CD4-positive, alpha-beta memory T cell (primary cell): ENCODE data around the gene ADAMTS12. TPM values are rescaled to one million over a fixed set of nuclear protein-coding genes. Genes with fewer than 3 reads are reported as not detected.

Source experiments
- CTCF ChIA-PET: fragments of 350-600 bp; sonication (Branson Sonifier 250); formaldehyde crosslinking; loops from one replicate; lab custom pipeline; 2021; ENCODE audit warnings: inconsistent platforms; ENCODE audit not compliant: partially characterized antibody; lab: Charles Lee
- POLR2A ChIA-PET: fragments of 350-600 bp; sonication (Branson Sonifier 250); formaldehyde crosslinking; loops from one replicate; lab custom pipeline; 2021; ENCODE audit not compliant: partially characterized antibody; lab: Charles Lee
- DNase-seq, 5 donors: peaks; one replicate each; pipeline versions ENCODE4 v3.0.0 to v3.0.0-alpha.2; 2020 to 2022; ENCODE audit warnings: mixed read lengths in 1 of 5
- H3K27ac ChIP-seq: one replicate; pipeline ENCODE4 v1.7.0; 2013; ENCODE audit warnings: low read depth, low read length
- H3K27me3 ChIP-seq: 2 replicates; pipeline ENCODE4 v1.7.0; 2013; ENCODE audit warnings: mild to moderate bottlenecking, low read length, moderate library complexity; ENCODE audit not compliant: insufficient read depth
- H3K36me3 ChIP-seq: 2 replicates; pipeline ENCODE4 v1.7.0; 2013; ENCODE audit warnings: mild to moderate bottlenecking, low read length, moderate library complexity; ENCODE audit not compliant: insufficient read depth
- H3K4me1 ChIP-seq: 2 replicates; pipeline ENCODE4 v1.7.0; 2013; ENCODE audit warnings: mild to moderate bottlenecking, low read length, moderate library complexity; ENCODE audit not compliant: insufficient read depth
- H3K4me3 ChIP-seq, 2 donors: one replicate each; pipeline ENCODE4 v1.7.0; 2013; ENCODE audit warnings: low read length in 2 of 2, mild to moderate bottlenecking in 1 of 2
- H3K9me3 ChIP-seq, 2 donors: one replicate each; pipeline ENCODE4 v1.7.0; 2013; ENCODE audit warnings: low read length in 2 of 2, control low read depth in 1 of 2; ENCODE audit not compliant: control insufficient read depth in 1 of 2
- H3K27ac Mint-ChIP-seq, 7 donors: one replicate each; pipeline ENCODE4 v1.8.0; 2020 to 2021; ENCODE audit warnings: mixed read lengths in 7 of 7, mild to moderate bottlenecking in 6 of 7, inconsistent platforms in 3 of 7, moderate library complexity in 3 of 7
- H3K27me3 Mint-ChIP-seq, 2 donors: one replicate each; pipeline ENCODE4 v1.8.0; 2020 to 2021; ENCODE audit warnings: mixed read lengths in 2 of 2
- H3K36me3 Mint-ChIP-seq, 2 donors: one replicate each; pipeline ENCODE4 v1.8.0; 2020 to 2021; ENCODE audit warnings: mixed read lengths in 2 of 2, inconsistent platforms in 1 of 2, mild to moderate bottlenecking in 1 of 2
- H3K4me1 Mint-ChIP-seq, 4 donors: one replicate each; pipeline ENCODE4 v1.8.0; 2020 to 2021; ENCODE audit warnings: mixed read lengths in 4 of 4, mild to moderate bottlenecking in 1 of 4
- H3K4me3 Mint-ChIP-seq, 8 donors: one replicate each; pipeline ENCODE4 v1.8.0; 2020 to 2021; ENCODE audit warnings: mixed read lengths in 8 of 8, mild to moderate bottlenecking in 7 of 8, moderate library complexity in 6 of 8, inconsistent platforms in 3 of 8
- H3K9me3 Mint-ChIP-seq, 8 donors: one replicate each; pipeline ENCODE4 v1.8.0; 2020 to 2021; ENCODE audit warnings: mixed read lengths in 8 of 8, mild to moderate bottlenecking in 5 of 8, inconsistent platforms in 3 of 8, moderate library complexity in 1 of 8
- intact Hi-C: fragments of 100-400 bp; cut with micrococcal nuclease; formaldehyde crosslinking; loops from one replicate; pipeline ENCODE4 v1.15.1; 2023
- polyA plus RNA-seq, 2 donors: library from polyadenylated mRNA; unstranded; fragments of 300-500 nt; fragmentation: Illumina TruSeq; gene quantifications; one replicate each; pipeline ENCODE4 v1.2.3, GENCODE V29; 2021
- total RNA-seq, 2 experiments: library from RNA; stranded (reverse); gene quantifications; one replicate each; pipeline ENCODE4 v1.2.3, GENCODE V29; 2021

Gene ADAMTS12
- total and polyA plus RNA-seq, 4 experiments from 2014 or later, result 0.17 TPM; not detected in 3

DNA sequence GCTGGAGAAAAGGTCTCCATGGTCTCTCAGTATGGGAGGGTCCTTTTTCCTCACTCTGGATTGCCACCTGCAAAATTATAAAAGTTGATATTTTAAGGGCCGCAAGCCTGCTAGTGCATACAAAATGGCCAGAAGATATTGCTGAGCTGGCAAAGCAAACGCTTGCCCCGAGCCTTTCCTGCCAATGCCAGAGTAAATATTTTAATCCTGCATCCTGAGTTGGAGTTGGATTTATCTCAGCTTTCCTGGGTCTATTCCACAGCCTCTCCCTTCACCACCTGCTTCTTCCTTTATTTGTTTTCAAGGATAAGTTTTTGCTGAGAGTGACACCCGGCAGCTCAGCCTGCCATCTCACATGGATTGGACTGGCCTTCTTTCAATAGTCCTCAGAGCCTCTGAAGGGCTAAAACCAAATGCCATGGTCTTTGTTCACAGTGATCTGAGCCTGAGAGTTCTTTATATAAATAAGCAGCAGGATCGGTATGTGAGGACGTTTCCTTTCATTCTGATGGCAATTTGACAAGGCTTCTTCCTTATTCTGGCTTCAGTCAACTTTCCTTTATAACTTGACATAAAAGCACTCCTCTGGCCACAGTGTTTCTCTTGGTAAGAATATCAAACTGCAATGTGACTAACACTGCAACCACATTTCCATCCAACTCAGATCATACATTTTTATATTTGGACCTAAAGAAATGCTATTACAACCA is 170.1 kb downstream of the ADAMTS12 start:
- DNase-seq, result no peak
- Mint-ChIP-seq H3K36me3 (no peaks in the 10 kb centered on the region), H3K4me3 (no peak overlapping the region), H3K4me1 (no peaks in the 10 kb centered on the region), H3K9me3 (no peaks in the 10 kb centered on the region), H3K27me3 (peaks cover 0 to 4% of the 10 kb centered on the region in 2 donors), H3K27ac (no peak overlapping the region)
- Histone ChIP-seq H3K4me3 (no peak overlapping the region), H3K4me1 (no peaks in the 10 kb centered on the region), H3K9me3 (no peaks in the 10 kb centered on the region), H3K27me3 (no peaks in the 10 kb centered on the region), H3K27ac (no peak overlapping the region), H3K36me3 (no peaks in the 10 kb centered on the region)
- ChIA-PET POLR2A (no interaction called here), CTCF (no interaction called here)
- intact Hi-C loops, result no loop called here

DNA sequence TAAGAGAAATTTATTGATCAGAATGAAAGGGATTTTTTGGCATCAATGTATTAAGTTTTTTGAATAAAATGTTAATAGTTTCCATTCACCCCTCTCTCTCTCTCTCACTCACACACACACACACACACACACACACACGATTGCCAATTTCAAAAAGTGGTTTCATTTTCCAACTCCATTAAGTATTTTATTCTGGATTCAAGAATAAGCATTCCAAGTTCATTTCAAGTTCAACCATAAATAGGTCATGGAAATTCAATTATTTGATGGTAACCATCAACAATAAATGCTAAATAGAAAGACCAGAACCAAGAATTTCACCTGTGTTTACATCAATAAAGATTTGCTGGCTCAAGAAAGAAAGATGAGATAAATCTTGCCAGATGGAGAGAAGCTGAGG is 171.6 kb downstream of the ADAMTS12 start:
- peaks cover 0 to 4% of the 10 kb centered on the region in 2 donors for H3K27me3 Mint-ChIP-seq
- no peaks in the 10 kb centered on the region for H3K9me3 ChIP-seq
- no peak for DNase-seq
- H3K27ac Mint-ChIP-seq, result no peak overlapping the region
- H3K4me3 Mint-ChIP-seq, result no peak overlapping the region
- no peaks in the 10 kb centered on the region for H3K4me1 Mint-ChIP-seq
- H3K27ac ChIP-seq, result no peak overlapping the region
- no peaks in the 10 kb centered on the region for H3K27me3 ChIP-seq
- ChIA-PET POLR2A (no interaction called here), CTCF (no interaction called here)
- intact Hi-C loops, result no loop called here
- H3K4me3 ChIP-seq, result no peak overlapping the region
- H3K4me1 ChIP-seq, result no peaks in the 10 kb centered on the region
- H3K36me3 Mint-ChIP-seq, result no peaks in the 10 kb centered on the region
- H3K36me3 ChIP-seq, result no peaks in the 10 kb centered on the region
- no peaks in the 10 kb centered on the region for H3K9me3 Mint-ChIP-seq

- intact Hi-C loops, result no loop called here
- no peaks in the 10 kb centered on the region for H3K4me1 Mint-ChIP-seq
- Histone ChIP-seq H3K27ac (no peak overlapping the region), H3K9me3 (no peaks in the 10 kb centered on the region), H3K4me3 (no peak overlapping the region), H3K4me1 (no peaks in the 10 kb centered on the region), H3K36me3 (no peaks in the 10 kb centered on the region), H3K27me3 (no peaks in the 10 kb centered on the region)
- no peaks in the 10 kb centered on the region for H3K9me3 Mint-ChIP-seq
- H3K27ac Mint-ChIP-seq, result no peak overlapping the region
- H3K27me3 Mint-ChIP-seq, result peaks cover 0 to 4% of the 10 kb centered on the region in 2 donors
- no peak for DNase-seq
- H3K36me3 Mint-ChIP-seq, result no peaks in the 10 kb centered on the region
- no peak overlapping the region for H3K4me3 Mint-ChIP-seq
- CTCF ChIA-PET, result no interaction called here
- POLR2A ChIA-PET, result no interaction called here
Observed at GRCh38 chr5:33719769-33720168, 172.0 kb downstream of the ADAMTS12 start.

DNA sequence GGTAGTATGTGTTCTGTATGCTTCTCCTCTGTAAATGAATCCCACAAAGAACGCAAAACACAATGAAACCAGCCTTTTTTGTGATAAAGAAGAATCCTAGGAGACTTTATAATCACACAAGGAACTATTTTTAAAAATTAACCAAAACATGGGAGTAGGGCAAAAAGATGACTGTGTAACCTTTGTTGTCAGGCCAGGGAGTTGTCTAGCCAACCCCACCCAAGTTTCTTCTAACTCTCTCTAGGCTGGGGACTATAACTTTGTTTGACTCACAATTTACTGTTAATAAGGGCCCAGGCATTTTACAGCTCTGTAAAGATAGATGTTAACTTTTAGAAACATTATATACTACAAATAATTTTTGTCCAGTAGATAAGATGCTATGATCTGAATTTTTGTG is 176.1 kb downstream of the ADAMTS12 start:
- H3K9me3 ChIP-seq, result no peaks in the 10 kb centered on the region
- H3K4me3 ChIP-seq, result no peak overlapping the region
- Mint-ChIP-seq H3K36me3 (no peaks in the 10 kb centered on the region), H3K4me1 (peaks cover 0 to 11% (median 0%) of the 10 kb centered on the region in 4 donors), H3K27ac (no peak overlapping the region), H3K9me3 (no peaks in the 10 kb centered on the region), H3K27me3 (peaks cover 0 to 4% of the 10 kb centered on the region in 2 donors), H3K4me3 (no peak overlapping the region)
- intact Hi-C loops, result no loop called here
- no peaks in the 10 kb centered on the region for H3K27me3 ChIP-seq
- CTCF ChIA-PET, result no interaction called here
- DNase-seq, result no peak
- POLR2A ChIA-PET, result no interaction called here
- no peaks in the 10 kb centered on the region for H3K4me1 ChIP-seq
- H3K27ac ChIP-seq, result no peak overlapping the region
- H3K36me3 ChIP-seq, result no peaks in the 10 kb centered on the region

DNA sequence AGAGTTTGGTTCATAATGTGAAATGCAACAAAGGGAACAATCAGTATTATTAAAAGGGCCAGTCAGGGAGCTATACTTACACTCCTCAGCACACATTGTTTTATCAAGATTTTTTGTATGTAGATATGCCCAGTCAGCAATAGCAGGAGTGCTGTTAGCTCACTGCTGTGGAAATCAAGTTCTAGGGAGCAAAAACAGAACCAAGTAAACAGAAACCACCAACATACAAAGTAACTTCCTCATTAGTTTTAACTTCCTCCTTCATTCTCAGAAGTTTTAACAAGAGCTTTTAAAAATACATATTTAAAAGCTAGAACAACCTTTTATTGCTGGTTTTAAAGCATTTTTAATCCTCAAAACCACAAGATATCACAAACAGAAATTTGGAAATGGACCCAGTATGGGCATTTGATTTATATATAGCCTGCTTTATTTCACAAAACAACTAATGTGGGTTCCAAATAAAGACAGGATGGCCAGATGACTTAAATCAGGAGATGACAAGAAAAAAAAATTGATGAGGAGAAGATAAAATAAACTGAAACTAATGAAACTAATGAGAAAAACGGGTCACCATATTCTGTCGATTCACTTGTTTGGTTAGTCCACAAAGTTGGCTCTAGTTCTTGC is 178.5 kb downstream of the ADAMTS12 start:
- no peak overlapping the region for H3K27ac ChIP-seq

GRCh38 chr5:33712664-33713063 is 179.1 kb downstream of the ADAMTS12 start:
- H3K36me3 ChIP-seq, result no peaks in the 10 kb centered on the region
- H3K27ac ChIP-seq, result no peak overlapping the region
- ChIA-PET CTCF (interaction anchor here (1.0 kb wide), 1 partner anchor 127 kb away, joined by 3 read pairs; no protein-coding TSS in a partner anchor), POLR2A (no interaction called here)
- no peak overlapping the region for H3K4me3 ChIP-seq
- H3K27ac Mint-ChIP-seq, result no peak overlapping the region
- no peaks in the 10 kb centered on the region for H3K9me3 ChIP-seq
- intact Hi-C loops, result no loop called here
- H3K9me3 Mint-ChIP-seq, result peaks cover 0 to 14% (median 4%) of the 10 kb centered on the region in 8 donors
- no peak overlapping the region for H3K4me3 Mint-ChIP-seq
- no peaks in the 10 kb centered on the region for H3K27me3 ChIP-seq
- H3K36me3 Mint-ChIP-seq, result no peaks in the 10 kb centered on the region
- peaks cover 0 to 11% (median 0%) of the 10 kb centered on the region in 4 donors for H3K4me1 Mint-ChIP-seq
- H3K4me1 ChIP-seq, result no peaks in the 10 kb centered on the region
- H3K27me3 Mint-ChIP-seq, result peaks cover 0 to 1% of the 10 kb centered on the region in 2 donors
- DNase-seq, result no peak

More for the DNA sequence above, 178.5 kb downstream of the ADAMTS12 start:
- peaks cover 0 to 9% (median 2%) of the 10 kb centered on the region in 8 donors for H3K9me3 Mint-ChIP-seq
- ChIA-PET CTCF (interaction anchor here (1.0 kb wide), 1 partner anchor 127 kb away, joined by 3 read pairs; no protein-coding TSS in a partner anchor), POLR2A (no interaction called here)
- peaks cover 0 to 1% of the 10 kb centered on the region in 2 donors for H3K27me3 Mint-ChIP-seq
- peaks cover 0 to 11% (median 0%) of the 10 kb centered on the region in 4 donors for H3K4me1 Mint-ChIP-seq
- DNase-seq, result no peak
- H3K27ac Mint-ChIP-seq, result no peak overlapping the region
- Histone ChIP-seq H3K4me3 (no peak overlapping the region), H3K9me3 (no peaks in the 10 kb centered on the region), H3K4me1 (no peaks in the 10 kb centered on the region), H3K27me3 (no peaks in the 10 kb centered on the region), H3K36me3 (no peaks in the 10 kb centered on the region)
- intact Hi-C loops, result no loop called here
- H3K4me3 Mint-ChIP-seq, result peak overlapping the region in 1 of 8 donors; percentile 21
- no peaks in the 10 kb centered on the region for H3K36me3 Mint-ChIP-seq

DNA sequence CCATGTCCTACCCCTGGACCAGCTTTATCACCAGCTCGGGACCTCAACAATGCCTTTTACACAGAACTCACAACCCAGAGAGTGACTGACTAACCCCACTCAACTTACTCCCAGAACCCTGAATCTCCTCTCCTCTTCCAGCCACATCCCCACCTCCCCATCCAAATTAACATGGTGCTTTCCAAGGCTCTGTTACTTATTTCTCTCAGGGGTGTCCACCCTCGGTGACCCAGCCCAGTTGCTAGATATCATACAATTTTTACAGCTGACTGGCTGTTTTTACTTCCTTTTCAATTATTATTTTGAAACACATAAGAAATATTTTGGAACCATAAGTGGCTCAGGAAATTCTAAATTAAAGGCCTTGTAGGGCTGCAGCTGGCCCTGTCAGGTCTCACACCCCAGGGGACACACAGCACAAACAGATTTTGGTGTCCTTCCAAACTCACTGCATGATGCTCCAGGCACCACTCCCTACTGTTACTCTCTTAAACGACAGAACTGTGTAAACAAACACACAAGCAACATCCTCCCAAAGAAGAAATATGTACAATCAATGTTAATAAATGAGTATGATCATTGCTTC is 180.6 kb downstream of the ADAMTS12 start:
- intact Hi-C loops, result no loop called here
- peaks cover 0 to 26% (median 7%) of the 10 kb centered on the region in 8 donors for H3K9me3 Mint-ChIP-seq
- H3K27me3 Mint-ChIP-seq, result no peaks in the 10 kb centered on the region
- no peaks in the 10 kb centered on the region for H3K27me3 ChIP-seq
- no peaks in the 10 kb centered on the region for H3K9me3 ChIP-seq
- no peaks in the 10 kb centered on the region for H3K36me3 Mint-ChIP-seq
- H3K4me1 ChIP-seq, result no peaks in the 10 kb centered on the region
- peaks cover 0 to 11% (median 0%) of the 10 kb centered on the region in 4 donors for H3K4me1 Mint-ChIP-seq
- H3K4me3 Mint-ChIP-seq, result no peak overlapping the region
- DNase-seq, result no peak
- no peaks in the 10 kb centered on the region for H3K36me3 ChIP-seq
- no peak overlapping the region for H3K27ac Mint-ChIP-seq
- CTCF ChIA-PET, result no interaction called here
- no peak overlapping the region for H3K4me3 ChIP-seq
- H3K27ac ChIP-seq, result no peak overlapping the region
- POLR2A ChIA-PET, result no interaction called here
